ENCODE data around the gene PBRM1. TPM values are rescaled to one million over a fixed set of nuclear protein-coding genes. Genes with fewer than 3 reads are reported as not detected.

The PBRM1 gene
- total RNA-seq, 2 experiments from 2014 or later = 47.6 to 48.1 TPM

DNA sequence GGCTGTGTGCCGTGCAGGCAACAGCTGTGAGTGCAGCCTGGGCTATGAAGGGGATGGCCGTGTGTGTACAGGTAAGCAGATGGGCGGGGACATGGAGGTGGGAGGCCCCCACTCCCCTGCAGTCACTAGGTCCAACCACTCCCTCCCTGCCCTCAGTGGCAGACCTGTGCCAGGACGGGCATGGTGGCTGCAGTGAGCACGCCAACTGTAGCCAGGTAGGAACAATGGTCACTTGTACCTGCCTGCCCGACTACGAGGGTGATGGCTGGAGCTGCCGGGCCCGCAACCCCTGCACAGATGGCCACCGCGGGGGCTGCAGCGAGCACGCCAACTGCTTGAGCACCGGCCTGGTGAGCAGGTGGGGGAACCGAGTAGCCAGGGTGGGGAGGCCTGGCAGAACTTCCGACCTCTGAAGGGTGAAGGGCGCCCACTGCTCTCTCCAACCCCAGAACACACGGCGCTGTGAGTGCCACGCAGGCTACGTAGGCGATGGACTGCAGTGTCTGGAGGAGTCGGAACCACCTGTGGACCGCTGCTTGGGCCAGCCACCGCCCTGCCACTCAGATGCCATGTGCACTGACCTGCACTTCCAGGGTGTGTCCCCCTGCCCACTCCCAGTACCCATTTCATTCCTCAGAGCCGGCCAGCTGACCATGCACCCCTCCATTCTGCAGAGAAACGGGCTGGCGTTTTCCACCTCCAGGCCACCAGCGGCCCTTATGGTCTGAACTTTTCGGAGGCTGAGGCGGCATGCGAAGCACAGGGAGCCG, 163.6 kb downstream of the PBRM1 start:
- Histone ChIP-seq H3K36me3 (ENCODE audit: insufficient read depth, low read length) (no peaks in the 10 kb centered on the region), H3K4me1 (ENCODE audit: insufficient read depth, low read length) (no peaks in the 10 kb centered on the region), H3K27ac (ENCODE audit: low read depth in 1 of 2, low read length in 2 of 2) (no peak overlapping the region), H3K27me3 (ENCODE audit: control insufficient read depth in 1 of 2, insufficient read depth in 2 of 2, low read length in 2 of 2) (no peaks in the 10 kb centered on the region), H3K9me3 (ENCODE audit: control insufficient read depth in 1 of 2, insufficient read depth in 1 of 2, low read length in 2 of 2) (no peaks in the 10 kb centered on the region), H3K4me3 (ENCODE audit: low read length) (no peak overlapping the region)
- no peaks in the 10 kb centered on the region for H3K9me3 Mint-ChIP-seq
- TF ChIP-seq, protein P1, sequence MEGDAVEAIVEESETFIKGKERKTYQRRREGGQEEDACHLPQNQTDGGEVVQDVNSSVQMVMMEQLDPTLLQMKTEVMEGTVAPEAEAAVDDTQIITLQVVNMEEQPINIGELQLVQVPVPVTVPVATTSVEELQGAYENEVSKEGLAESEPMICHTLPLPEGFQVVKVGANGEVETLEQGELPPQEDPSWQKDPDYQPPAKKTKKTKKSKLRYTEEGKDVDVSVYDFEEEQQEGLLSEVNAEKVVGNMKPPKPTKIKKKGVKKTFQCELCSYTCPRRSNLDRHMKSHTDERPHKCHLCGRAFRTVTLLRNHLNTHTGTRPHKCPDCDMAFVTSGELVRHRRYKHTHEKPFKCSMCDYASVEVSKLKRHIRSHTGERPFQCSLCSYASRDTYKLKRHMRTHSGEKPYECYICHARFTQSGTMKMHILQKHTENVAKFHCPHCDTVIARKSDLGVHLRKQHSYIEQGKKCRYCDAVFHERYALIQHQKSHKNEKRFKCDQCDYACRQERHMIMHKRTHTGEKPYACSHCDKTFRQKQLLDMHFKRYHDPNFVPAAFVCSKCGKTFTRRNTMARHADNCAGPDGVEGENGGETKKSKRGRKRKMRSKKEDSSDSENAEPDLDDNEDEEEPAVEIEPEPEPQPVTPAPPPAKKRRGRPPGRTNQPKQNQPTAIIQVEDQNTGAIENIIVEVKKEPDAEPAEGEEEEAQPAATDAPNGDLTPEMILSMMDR (IDR thresholded peaks at IDR 0.05) = no peak
- H3K4me1 Mint-ChIP-seq (ENCODE audit: low read depth) = no peaks in the 10 kb centered on the region
- H3K27ac Mint-ChIP-seq = no peak overlapping the region
- no peaks in the 10 kb centered on the region for H3K36me3 Mint-ChIP-seq (ENCODE audit: low read depth)
- intact Hi-C loops (cut with DNase I, micrococcal nuclease) = no loop called here
- no peaks in the 10 kb centered on the region for H3K27me3 Mint-ChIP-seq
- POLR2A ChIA-PET = no interaction called here
- CTCF ChIA-PET = no interaction called here
- DNase-seq = no peak
- no peak overlapping the region for H3K4me3 Mint-ChIP-seq
- no peak for ATAC-seq (ENCODE audit: poor library complexity)

DNA sequence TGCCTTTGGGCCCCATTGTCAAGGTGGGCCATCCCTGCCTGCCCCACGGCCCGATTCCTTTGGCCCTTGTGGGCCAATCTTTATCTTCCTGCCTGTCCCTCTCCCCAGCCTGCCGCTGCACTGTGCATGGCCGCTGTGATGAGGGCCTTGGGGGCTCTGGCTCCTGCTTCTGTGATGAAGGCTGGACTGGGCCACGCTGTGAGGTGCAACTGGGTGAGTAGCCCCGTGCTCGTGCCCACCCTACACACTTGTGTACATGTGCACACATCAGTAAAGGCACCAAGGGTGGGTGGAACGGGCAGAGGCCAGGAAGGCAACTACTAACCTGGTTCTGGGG, 164.3 kb downstream of the PBRM1 start:
- Mint-ChIP-seq H3K9me3 (no peaks in the 10 kb centered on the region), H3K36me3 (ENCODE audit: low read depth) (no peaks in the 10 kb centered on the region), H3K4me1 (ENCODE audit: low read depth) (no peaks in the 10 kb centered on the region), H3K4me3 (no peak overlapping the region), H3K27me3 (no peaks in the 10 kb centered on the region), H3K27ac (no peak overlapping the region)
- no peaks in the 10 kb centered on the region for H3K36me3 ChIP-seq (ENCODE audit: insufficient read depth, low read length)
- H3K4me1 ChIP-seq (ENCODE audit: insufficient read depth, low read length) = no peaks in the 10 kb centered on the region
- POLR2A ChIA-PET = no interaction called here
- no peak overlapping the region for H3K27ac ChIP-seq (ENCODE audit: low read depth in 1 of 2, low read length in 2 of 2)
- H3K27me3 ChIP-seq (ENCODE audit: control insufficient read depth in 1 of 2, insufficient read depth in 2 of 2, low read length in 2 of 2) = no peaks in the 10 kb centered on the region
- no peak overlapping the region for H3K4me3 ChIP-seq (ENCODE audit: low read length)
- no peaks in the 10 kb centered on the region for H3K9me3 ChIP-seq (ENCODE audit: control insufficient read depth in 1 of 2, insufficient read depth in 1 of 2, low read length in 2 of 2)
- intact Hi-C loops (cut with DNase I, micrococcal nuclease) = no loop called here
- ATAC-seq (ENCODE audit: poor library complexity) = no peak
- DNase-seq = no peak
- TF ChIP-seq, protein P1 (IDR thresholded peaks at IDR 0.05) = no peak
- CTCF ChIA-PET = no interaction called here

DNA sequence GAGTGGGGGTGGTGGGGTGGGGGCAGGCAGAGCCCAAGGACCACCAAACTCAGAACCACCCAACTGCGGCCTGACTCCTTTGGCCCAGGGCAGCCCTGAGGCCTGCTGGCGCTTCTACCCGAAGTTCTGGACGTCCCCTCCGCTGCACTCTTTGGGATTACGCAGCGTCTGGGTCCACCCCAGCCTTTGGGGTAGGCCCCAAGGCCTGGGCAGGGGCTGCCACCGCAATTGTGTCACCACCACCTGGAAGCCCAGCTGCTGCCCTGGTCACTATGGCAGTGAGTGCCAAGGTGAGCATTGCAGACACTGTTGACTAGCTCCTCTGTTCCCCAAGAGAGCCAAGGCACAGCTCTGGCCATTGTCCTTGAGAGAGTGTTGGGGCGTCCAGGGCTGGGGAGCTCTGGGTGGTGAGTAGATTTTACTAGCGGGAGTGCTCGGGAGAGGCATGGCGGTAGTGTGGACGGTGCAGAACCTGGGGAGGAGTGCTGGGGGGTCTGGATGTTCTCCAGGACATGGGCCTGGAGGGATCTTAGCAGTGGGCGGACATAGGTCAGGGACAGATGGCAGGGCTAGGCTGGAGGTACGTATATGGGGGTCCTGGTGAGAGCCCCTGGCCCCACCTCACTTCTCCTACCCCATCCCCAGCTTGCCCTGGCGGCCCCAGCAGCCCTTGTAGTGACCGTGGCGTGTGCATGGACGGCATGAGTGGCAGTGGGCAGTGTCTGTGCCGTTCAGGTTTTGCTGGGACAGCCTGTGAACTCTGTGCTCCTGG, 164.8 kb downstream of the PBRM1 start:
- Histone ChIP-seq H3K27me3 (ENCODE audit: control insufficient read depth in 1 of 2, insufficient read depth in 2 of 2, low read length in 2 of 2) (no peaks in the 10 kb centered on the region), H3K9me3 (ENCODE audit: control insufficient read depth in 1 of 2, insufficient read depth in 1 of 2, low read length in 2 of 2) (no peaks in the 10 kb centered on the region), H3K4me1 (ENCODE audit: insufficient read depth, low read length) (no peaks in the 10 kb centered on the region), H3K4me3 (ENCODE audit: low read length) (no peak overlapping the region), H3K36me3 (ENCODE audit: insufficient read depth, low read length) (no peaks in the 10 kb centered on the region), H3K27ac (ENCODE audit: low read depth in 1 of 2, low read length in 2 of 2) (no peak overlapping the region)
- Mint-ChIP-seq H3K4me3 (no peak overlapping the region), H3K27ac (no peak overlapping the region), H3K4me1 (ENCODE audit: low read depth) (no peaks in the 10 kb centered on the region), H3K9me3 (no peaks in the 10 kb centered on the region), H3K36me3 (ENCODE audit: low read depth) (no peaks in the 10 kb centered on the region), H3K27me3 (no peaks in the 10 kb centered on the region)
- ATAC-seq (ENCODE audit: poor library complexity) (no peak), DNase-seq (no peak)
- intact Hi-C loops (cut with DNase I, micrococcal nuclease) = no loop called here
- TF ChIP-seq, protein P1 (IDR thresholded peaks at IDR 0.05) = no peak
- ChIA-PET CTCF (no interaction called here), POLR2A (no interaction called here)
